ENCODE data around the gene SUGCT.

The SUGCT gene

DNA sequence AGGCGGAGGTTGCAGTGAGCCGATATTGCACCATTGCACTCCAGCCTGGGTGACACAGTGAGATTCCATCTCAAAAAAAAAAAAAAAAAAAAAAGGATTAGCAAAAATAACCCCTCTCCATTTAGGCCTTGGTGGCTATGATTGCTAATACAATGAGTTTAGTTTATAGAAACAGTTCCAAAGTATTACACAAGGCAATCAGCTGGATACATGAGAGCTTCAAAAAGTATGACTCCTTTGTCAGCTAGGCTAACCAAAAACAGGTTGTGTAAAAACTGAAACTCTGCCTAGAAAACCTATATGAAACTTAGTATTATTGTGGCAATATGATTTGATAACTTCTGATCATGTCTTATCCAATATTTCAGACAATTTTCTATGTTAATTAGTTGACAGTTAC is 57.2 kb downstream of the SUGCT start:
- TF ChIP-seq, protein P1, sequence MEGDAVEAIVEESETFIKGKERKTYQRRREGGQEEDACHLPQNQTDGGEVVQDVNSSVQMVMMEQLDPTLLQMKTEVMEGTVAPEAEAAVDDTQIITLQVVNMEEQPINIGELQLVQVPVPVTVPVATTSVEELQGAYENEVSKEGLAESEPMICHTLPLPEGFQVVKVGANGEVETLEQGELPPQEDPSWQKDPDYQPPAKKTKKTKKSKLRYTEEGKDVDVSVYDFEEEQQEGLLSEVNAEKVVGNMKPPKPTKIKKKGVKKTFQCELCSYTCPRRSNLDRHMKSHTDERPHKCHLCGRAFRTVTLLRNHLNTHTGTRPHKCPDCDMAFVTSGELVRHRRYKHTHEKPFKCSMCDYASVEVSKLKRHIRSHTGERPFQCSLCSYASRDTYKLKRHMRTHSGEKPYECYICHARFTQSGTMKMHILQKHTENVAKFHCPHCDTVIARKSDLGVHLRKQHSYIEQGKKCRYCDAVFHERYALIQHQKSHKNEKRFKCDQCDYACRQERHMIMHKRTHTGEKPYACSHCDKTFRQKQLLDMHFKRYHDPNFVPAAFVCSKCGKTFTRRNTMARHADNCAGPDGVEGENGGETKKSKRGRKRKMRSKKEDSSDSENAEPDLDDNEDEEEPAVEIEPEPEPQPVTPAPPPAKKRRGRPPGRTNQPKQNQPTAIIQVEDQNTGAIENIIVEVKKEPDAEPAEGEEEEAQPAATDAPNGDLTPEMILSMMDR (IDR thresholded peaks at IDR 0.05; ENCODE audit: low read depth, low read length, missing control alignments), result no peak
- H3K4me3 ChIP-seq (replicated peaks; ENCODE audit: low read depth, low read length), result no peak overlapping the region
- DNase-seq (ENCODE audit: extremely low read depth, low read depth), result peak; percentile 17

DNA sequence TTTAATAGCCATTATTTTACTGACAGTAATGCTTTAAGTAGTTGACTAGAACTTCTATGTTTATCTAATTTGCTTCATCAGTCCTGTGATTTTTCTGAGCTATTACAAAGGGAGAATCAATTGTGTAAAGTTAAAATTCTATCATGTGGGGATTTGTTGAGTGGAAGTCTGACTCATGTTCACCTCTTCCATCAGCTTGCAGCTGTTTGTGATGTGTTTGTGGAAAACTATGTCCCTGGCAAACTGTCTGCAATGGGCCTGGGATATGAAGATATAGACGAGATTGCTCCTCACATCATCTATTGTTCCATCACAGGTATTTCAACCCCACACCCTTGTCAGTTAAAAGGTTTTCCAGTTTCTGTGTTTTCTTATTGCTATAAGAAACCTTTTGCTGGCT is 59.9 kb downstream of the SUGCT start:
- TF ChIP-seq, protein P1 (IDR thresholded peaks at IDR 0.05; ENCODE audit: low read depth, low read length, missing control alignments), result no peak
- H3K4me3 ChIP-seq (replicated peaks; ENCODE audit: low read depth, low read length), result no peak overlapping the region
- peak; percentile 6 for DNase-seq (ENCODE audit: extremely low read depth, low read depth)

DNA sequence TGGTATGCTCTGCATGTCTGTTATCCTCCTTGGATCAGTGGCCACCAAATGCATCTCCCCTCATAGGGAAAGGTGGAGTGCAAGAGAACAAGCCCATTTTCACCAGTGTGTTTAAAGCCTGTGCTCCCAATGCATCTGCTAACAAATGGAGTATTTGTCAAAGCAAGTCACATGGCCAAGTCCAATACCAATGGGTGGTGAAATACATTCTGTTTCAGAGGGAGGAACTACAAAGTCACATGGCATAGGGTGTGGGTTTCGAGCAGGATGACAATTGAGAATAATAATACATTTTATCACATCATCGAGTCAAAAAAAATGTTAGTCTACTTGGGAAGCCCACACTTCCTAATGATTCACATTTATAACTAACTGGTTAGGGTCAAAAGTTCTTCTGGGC is 62.7 kb downstream of the SUGCT start:
- DNase-seq (ENCODE audit: extremely low read depth, low read depth), result no peak
- TF ChIP-seq, protein P1 (IDR thresholded peaks at IDR 0.05; ENCODE audit: low read depth, low read length, missing control alignments), result no peak

DNA sequence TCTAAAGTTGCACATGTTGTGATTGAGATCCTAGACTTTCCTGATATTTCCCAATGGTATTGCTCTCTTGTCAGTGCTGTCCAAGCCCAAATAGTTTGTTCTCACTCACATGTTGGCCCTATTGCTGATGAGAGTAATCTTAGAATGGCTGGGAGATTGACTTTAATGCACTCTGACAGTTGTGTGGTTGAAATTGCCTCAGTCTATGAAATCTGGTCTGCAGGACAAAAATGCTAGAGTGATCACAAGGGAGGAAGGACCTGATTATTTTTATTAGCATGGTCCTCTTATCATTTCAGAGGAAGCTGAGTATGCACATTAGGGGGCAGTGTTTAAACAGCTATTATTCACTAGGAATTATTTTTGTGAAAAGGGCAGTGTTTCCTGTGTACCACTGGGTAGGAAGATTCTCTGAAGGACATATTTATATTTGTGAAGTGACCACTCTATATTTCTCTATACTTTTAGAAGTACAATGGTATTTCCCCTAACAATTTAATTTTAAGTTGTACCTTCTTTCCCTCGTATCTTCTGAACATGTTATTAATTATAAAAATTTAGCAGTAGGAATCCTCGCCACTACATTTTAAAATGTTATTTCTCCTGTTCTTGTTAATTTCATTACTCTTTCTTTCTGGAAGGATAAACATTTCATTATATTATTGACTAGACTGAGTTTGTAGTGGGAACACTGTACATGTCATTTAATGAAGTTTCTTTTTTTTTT is 64.4 kb downstream of the SUGCT start:
- DNase-seq (ENCODE audit: extremely low read depth, low read depth), result no peak
- TF ChIP-seq, protein P1 (IDR thresholded peaks at IDR 0.05; ENCODE audit: low read depth, low read length, missing control alignments), result peak; percentile 36

More for the DNA sequence above, 62.7 kb downstream of the SUGCT start:
- H3K4me3 ChIP-seq (replicated peaks; ENCODE audit: low read depth, low read length), result no peak overlapping the region

DNA sequence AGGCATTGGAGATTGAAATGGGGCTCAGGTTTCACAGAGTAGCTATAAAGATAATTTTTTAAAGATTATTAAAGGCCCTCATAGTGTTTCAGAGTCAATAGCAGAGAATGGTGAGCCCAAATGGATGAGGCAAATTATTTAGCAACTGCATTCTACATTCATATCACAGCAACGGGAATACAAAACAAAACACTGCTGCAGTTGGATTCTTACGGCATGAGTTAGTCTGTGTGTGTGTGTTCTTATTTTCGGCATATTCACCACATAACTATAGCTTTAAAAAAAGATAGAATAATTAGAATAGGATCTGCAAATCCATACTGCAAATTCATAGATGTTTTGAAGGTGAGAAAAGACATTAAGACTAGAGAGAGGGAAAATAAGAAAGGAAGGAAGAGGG is 66.0 kb downstream of the SUGCT start:
- no peak for DNase-seq (ENCODE audit: extremely low read depth, low read depth)
- H3K4me3 ChIP-seq (replicated peaks; ENCODE audit: low read depth, low read length), result no peak overlapping the region
- TF ChIP-seq, protein P1 (IDR thresholded peaks at IDR 0.05; ENCODE audit: low read depth, low read length, missing control alignments), result no peak

More for the DNA sequence above, 64.4 kb downstream of the SUGCT start:
- H3K4me3 ChIP-seq (replicated peaks; ENCODE audit: low read depth, low read length), result no peak overlapping the region

DNA sequence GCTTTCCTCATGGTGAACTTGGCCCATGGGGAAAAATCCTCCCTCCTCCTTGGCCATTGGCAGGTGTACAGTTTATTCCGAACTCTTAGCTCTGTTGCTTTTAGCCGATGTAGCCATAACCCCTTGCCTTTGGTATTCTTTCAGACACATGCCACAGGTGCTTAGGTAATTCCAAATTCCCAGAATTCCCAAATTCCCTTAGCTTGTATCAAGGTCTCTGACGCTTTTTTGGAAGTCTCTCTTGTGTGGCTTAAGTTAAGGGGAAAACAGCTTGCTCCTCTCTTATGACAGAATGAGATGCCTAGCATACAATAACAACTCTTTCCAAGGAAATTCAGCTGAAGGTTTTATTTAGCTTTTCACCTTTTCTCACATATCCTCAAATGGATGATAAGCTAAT is 68.0 kb downstream of the SUGCT start:
- no peak overlapping the region for H3K4me3 ChIP-seq (replicated peaks; ENCODE audit: low read depth, low read length)
- no peak for DNase-seq (ENCODE audit: extremely low read depth, low read depth)
- TF ChIP-seq, protein P1 (IDR thresholded peaks at IDR 0.05; ENCODE audit: low read depth, low read length, missing control alignments), result no peak

DNA sequence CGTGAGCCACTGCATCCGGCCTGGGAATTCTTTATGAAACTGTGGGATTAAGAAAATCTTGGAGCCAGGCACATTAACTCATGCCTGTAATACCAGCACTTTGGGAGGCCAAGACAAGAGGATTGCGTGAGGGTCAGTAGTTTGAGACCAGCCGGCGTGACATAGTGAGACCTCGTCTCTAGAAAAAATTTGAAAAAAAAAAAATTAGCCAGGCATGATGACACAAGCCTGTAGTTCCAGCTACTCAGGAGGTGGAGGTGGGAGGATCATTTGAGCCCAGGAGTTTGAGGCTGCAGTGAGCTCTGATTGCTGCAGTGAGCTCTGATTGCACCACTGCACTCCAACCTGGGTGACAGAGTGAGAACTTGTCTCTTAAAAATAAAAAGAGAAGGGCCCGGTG is 69.8 kb downstream of the SUGCT start:
- H3K4me3 ChIP-seq (replicated peaks; ENCODE audit: low read depth, low read length), result no peak overlapping the region
- TF ChIP-seq, protein P1 (IDR thresholded peaks at IDR 0.05; ENCODE audit: low read depth, low read length, missing control alignments), result no peak
- no peak for DNase-seq (ENCODE audit: extremely low read depth, low read depth)
